ENCODE measurements around the gene RCAN2.
"Not testable (repeated sequence)": the region's sequence is repeated elsewhere in the genome, so short reads cannot be mapped to it uniquely, and the experiment has no call there.

The RCAN2 gene

DNA sequence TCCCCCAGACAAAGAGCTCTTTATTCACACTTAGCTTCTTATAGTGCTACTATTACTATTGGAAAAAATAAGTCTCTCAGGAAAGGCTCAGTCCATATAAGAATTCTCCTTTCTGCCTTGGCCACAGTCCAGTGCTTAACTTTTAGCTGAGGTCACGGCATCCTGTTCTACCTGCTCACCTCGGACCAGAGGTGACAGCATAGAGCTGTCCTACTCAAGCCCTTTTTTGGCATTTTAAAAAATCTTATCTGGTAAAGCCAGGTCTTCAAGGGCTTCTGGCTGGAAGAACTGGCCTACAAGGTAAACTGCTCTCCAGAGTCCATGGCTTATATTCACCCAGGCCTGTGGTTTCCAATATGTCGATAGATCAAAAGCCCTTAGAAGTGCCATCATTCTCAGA lies 109.7 kb downstream of the RCAN2 start:
- DNase-seq (ENCODE audit: low read depth), result no peak

DNA sequence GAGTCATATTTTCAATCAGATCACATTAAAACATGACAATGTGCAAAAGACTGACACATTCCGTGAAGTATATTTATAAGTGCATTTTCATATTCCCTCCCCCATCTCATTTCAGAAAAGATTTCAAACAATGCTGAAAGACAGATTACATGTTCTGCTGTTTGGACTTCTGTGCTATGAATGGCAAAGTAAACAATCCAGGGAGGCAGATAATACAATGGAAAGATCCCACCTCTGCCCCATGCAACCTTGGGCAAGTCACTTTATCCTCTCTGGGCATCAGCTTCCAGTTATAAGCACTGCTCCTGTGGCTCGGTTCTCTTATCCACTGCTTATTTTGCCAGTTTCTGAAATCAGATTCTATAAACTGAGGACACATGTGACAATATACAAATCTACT lies 110.2 kb downstream of the RCAN2 start:
- DNase-seq (ENCODE audit: low read depth), result no peak

DNA sequence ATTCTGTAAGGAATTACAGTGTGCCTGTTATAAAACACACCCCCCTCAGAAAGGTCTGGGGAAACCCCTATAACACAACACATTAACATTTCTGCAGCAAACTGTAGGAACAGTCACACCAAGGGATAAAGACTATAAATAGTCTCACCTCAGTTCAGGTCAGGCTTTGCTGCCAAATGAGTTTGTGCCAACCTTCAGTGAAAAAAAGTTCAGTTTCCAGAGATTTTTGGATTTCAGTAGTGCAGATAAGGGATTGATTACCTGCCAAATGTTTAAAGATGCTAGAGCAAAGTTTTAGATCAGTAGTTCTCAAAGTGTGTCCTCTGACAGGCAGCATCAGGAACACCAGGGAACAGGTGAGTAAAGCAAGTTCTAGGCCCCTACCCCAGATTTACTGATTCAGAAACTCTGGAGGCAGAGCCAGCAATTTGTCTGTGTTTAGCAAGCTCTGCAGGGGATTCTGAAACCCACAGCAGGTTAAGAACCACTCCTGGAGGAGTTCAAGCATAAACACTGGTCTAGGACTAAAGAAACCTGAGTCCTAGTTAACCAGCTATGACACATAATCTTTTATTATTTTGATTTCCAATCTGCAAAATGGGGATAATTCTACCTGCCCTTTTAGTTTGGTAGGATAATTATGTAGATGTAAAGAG lies 111.0 kb downstream of the RCAN2 start:
- DNase-seq (ENCODE audit: low read depth), result no peak

DNA sequence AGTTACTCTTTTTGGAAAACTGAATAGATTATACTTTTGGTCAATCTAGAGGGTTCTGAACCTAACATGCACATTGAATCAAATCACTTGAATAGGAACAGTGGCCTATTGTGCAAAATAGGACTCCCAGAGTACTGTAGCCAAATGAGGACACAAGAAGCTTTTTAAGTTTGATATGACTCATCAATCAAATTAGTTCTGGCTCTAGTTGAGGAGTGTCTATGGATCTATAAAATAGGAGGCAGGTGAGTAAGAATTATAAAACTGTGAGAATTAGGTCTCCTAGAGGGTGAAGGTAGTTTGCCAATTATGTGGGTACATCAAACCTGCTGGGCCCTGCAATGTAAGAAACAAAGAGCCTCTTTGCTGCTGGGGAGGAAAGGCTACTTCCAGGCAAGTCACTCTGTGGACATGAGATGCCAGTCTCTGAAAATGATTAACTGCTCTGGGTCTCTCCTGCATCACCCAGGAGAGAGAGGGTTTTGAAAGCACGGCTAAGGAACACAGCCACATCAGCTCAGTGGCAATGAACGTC lies 112.3 kb downstream of the RCAN2 start:
- no peak for DNase-seq (ENCODE audit: low read depth)

DNA sequence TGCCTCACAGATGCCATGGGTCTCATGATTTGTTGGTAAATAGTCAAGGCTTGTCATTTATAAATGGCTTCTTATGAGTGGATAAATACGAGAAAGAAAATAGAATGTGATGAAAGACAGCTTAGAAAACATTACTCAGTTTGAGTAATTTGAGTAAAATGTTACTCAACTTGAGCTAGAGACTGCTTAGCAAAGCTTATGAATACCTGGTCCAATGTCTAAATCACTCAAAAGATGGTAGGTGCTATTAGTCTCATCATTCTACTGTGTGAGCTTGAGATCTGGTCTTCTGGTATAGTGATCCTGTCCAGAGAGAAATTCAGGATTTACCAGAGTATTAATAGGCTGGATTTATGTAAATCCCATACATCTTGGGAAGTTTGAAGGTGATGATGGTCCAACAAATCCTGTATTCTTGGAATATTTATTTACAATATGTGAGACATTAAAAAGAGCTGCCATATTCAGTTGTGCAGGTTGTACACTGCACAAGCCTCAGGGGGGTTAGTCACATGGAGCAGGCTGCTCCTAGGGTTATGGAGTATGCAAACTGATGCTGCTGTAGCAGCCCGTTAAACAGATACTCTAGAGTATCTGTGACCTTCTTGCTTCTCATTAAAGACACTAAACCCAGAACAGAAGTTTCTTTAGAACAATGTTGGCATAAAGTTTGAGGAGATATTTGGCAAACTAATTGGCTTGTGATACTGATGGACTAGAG lies 112.9 kb downstream of the RCAN2 start:
- no peak for DNase-seq (ENCODE audit: low read depth)

DNA sequence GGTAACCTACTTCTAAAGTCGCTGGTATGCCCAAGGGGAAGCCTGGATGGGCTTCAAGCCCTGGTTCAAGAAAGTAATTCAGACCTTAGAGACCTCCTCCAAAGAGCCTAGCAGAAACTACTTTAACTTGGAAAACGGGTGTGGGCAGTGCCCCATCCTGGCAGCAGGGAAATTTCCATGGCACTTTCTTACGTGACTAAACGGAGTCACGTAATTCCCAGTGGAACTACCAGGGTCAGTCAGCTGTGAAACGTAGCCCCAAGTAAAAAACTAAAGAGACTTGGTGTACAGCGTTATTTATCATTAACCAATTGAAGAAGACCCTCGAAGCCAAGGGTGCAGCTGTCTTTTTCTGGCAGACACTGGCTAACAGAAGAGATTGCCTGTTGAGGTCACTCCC lies 114.0 kb downstream of the RCAN2 start:
- no peak for DNase-seq (ENCODE audit: low read depth)

DNA sequence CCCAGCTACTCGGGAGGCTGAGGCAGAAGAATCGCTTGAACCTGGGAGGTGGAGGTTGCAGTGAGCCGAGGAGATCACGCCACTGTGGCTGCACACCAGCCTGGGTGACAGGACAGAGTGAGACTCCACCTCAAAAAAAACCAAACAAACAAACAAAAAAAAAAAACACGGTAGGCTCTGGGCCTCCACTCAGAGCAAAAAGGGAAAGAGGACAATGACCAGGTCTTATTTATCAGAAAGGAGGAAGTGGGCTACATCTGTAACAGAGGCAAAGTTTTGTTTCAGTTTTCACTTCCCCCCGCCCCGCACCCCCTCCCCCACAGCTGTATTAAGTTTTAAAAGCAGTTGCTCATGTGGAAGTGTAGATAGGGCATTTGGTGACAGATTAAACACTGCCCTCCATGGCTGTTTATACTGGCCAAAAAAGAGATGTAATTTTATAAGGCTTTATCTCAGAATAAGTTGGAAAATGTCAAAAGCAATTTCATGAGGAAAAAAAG lies 114.6 kb downstream of the RCAN2 start:
- DNase-seq (ENCODE audit: low read depth), result no peak

DNA sequence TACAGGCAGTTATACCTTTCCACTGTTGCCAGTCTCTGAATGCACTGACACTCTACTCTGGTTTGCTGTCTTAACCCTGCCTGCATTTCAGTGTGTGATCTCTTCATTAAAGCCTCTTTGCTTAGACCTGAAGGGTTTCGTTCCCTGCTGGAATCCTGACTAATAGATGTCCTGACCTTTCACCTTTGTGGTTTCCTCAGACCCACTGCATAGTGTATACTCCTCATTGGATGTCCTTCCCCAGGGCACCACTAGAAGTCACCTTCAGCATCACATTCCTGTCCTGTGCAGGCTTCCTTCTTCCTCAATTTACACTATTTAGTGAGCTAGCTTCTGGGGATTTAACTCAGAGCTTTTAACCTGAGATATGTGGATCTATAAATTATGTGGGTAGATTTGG lies 120.6 kb downstream of the RCAN2 start:
- no peak for DNase-seq (ENCODE audit: low read depth)

DNA sequence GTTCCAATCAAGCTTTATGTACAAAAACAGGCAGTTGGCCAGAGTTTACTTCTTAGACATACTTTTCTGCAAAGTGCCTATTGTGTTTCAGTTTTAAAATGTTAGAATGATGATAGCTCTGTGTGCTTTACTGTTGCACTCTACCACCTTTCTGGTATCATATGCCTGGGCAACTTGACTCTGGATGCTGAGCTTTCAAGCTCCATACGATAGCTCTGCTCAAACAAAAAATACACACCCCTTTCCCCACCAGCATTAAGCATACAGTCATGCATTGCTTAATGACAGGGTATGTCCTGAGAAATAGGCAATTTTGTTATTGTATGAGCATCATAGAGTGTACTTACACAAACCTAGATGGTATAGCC lies 123.1 kb downstream of the RCAN2 start:
- DNase-seq (ENCODE audit: low read depth), result no peak

DNA sequence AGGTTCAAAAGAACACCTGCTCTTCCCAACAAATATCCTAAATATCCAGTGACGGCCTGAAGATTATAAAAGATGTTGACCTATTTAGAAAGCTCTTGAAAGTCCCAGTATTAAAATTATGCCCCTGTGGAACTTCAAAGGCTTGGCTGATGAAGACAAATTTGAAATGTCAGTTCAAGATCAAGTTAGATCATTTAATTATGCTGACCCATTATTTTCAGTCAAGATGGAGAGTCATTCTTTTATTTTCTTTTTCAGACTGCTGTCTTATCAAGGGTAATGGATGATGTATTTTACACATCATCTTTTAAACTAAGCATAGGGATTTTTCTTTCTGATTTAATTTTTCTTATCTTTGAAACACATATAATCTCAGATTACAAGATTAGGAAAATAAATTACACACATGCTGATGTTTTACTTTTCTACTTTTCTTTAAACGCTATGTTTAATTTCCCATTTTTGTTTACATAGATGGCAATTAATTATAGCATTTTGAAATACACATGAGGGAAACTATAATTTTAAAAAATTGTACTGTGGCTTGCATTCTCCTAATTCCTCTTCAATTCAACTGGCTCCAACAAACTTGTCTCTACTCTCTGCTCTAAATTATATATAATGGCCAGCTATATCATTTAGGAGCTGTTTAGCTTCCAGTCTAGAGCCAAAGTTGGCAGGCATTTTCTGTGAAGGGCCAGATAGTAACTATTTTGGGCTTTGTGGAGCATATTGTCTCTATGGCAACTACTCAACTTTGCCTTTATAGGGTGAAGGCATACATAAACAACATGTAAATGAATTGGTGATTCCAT lies 123.7 kb downstream of the RCAN2 start:
- no peak for DNase-seq (ENCODE audit: low read depth)

DNA sequence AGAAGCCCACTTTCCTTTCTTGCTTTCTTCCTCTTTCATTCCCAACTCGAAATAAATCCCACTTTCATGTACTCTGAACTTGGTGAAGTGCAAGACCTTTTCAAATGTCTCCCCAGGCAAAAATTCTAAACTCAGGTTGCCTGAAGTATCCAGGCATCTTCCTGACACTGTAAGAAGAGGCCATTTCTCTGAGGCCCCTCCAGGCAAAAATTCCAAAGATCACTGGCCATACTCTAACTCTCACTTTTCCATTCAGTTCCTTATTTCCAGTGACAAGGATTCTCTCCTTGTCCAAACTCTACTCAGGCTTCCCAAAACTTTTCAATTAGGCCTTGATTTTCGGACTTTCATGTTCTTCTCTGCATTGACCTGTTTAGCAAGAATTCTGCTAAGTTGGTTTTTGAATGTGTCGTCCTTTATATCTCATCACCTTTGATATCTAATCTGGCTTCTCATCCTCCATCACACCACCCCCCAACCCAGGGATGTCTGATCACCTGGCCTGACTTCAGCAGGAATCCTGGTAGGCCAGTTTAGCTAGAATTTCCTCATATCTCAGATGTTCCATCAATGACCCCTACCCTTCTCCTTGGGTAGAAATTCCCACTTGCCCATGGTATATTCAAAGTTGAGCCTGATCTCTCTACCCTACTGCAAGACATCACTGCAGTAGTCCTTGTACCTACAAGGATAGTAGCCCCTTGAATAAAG lies 124.9 kb downstream of the RCAN2 start:
- DNase-seq (ENCODE audit: low read depth), result no peak

DNA sequence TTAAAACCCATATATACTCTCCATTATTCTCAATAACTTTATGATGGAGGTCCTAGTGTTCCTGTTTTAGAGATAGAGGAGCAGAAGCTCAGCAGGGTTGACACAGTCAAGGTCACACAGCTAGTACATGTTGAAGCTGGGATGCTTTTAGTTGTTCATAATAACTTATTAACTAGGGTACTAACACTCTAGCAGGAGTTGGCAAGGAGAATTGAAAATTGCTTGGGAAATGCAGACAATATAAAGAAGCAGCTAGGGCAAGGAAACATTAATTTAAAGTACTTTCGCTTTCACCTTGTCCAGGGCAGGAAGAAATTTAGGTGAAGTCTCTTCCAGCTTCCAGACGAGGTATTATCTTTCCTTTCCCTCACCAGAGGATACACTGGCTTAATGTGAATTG lies 133.7 kb downstream of the RCAN2 start:
- no peak for DNase-seq (ENCODE audit: low read depth)

DNA sequence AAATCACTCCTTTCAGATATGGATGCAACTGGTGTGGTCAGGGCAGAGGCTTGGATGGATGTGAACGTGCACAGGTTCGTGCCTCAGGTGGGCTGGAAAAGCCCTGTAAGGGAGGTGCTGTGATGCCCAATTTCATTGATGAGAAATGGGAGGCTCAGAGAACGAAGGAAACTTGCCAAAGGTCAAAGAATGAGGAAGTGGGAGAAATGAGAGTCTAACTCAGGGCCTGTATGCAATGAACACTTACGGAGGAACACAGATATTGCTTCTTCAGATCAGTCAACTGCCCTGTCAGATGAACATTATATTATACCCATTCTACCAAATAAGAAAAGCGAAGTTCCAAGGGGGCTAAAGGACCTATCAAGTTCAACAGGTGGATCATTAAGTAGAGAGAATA lies 134.7 kb downstream of the RCAN2 start:
- no peak for DNase-seq (ENCODE audit: low read depth)

DNA sequence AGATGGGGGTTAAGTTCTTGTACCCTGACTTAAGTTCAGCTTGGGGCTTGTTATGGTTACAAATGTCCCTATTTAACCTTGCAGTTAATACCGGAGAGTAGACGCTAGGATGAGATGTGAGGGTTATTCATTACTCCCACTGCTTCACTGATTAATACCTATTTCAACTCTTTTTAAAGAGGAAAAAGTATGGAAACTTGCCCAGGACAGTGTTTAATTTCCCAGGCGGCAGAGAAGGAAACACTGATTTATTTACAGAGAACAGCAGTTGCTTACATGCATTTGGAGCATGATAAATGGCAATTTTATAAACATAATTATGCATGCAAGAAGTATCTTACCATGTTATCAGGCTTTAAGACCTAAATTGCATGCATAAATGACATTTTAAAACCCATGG lies 137.7 kb downstream of the RCAN2 start:
- no peak for DNase-seq (ENCODE audit: low read depth)

DNA sequence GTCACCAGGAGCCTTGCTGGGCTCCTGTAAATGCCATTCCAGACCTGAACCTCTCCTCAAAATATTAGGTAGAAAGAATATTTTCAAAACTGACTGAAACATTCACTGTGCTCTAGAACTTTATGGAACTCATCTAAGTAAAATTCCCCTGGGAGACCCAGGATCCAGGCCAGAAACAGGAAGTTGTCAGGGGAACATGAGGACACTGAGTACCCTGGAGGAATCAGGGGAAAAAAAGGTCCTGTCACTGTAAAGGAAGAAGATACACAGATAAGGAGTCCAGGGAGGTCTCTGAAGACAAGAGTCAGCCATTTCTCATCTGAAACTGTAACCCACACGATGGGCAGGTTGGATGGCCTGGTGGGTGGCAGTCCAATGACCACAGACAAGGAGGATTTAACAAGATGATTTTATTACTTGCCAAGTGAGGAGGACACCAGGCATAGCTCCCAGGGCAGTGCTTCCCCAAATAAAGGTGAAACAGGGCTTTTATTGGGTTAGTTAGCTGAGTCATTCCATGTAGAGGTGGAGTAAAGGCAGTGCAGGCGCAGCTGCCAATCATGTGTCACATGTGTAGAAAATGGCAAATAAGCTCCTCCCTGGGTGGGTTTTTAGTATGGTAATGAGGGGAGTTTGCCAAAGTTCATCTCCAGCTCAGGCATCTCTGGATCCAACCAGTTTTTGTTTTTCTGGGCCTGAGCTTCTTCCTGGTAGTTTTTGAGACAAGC lies 138.5 kb downstream of the RCAN2 start:
- no peak for DNase-seq (ENCODE audit: low read depth)

DNA sequence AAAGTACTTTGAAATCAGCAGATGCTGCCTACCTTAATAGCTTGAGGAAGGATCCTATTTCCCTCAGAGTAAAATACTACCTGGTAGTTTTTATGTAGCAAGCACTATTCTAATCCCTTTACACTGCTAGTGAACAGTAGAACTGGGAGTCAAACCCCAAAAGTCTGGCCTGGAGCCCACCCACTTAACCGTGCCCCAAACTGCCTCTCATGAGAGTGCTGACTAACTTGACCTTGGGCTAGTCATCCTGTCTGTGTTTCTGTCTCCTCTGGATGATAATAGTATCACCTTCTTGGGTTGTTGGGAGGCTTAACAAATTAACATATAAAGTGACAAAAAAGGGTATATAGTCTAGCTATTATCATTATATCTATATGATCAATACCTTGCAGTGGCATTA lies 140.5 kb downstream of the RCAN2 start:
- no peak for DNase-seq (ENCODE audit: low read depth)

DNA sequence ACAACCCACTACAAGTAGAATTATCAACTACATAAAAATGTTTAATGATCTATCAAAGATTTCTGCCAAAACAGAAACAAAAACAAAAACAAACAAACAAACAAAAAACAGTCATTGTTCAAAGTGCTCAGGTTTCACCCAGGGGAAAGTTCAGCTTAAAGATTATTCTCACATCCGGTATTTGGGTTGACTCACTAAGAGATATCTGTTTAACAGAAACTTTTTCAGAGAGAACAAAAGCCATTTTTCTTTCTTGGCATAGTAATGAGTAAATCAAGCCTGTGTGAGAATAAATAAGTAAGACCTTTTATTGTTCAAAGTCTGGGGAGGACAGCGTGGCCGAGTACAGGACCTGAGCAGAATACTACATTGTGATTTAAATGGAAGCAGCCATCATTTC lies 143.6 kb downstream of the RCAN2 start:
- no peak for DNase-seq (ENCODE audit: low read depth)

DNA sequence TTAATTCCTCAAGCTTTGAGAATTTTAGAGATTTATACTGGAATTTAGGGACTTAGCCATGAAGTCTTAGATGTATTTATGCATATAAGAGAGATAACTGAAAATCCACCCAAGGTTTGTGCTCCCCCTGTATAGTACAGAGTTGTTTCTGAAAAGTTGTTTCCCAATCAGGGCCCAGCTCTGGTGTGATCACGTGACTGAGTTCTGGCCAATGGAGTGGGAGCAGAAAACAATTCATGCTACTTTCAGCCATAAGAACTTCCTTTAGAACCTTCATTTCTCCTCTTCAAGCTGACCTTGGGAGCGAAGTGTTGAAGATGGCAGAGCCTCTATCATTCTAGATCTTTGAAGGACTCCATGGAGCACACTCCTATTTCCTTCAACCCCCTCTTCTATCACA lies 151.0 kb downstream of the RCAN2 start:
- DNase-seq (ENCODE audit: low read depth), result no peak

DNA sequence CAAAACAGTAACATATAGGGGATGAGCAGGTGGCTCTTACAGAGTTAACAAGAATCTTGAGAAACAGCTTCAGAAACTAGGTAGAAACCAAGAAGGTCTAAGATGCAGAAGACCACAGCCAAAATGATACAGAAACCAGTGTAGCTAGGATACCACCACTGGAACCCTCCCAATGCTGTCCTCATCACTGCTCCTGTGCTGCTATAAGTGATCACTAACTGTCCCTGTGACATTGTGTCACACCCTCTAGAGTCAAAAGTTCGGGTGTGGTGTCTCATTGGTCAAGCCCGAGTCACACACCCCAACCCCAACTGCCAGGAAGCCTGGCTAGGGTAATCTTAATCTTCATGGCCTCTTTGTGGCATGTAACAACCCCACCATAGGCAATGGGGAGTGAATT lies 153.1 kb downstream of the RCAN2 start:
- no peak for DNase-seq (ENCODE audit: low read depth)

DNA sequence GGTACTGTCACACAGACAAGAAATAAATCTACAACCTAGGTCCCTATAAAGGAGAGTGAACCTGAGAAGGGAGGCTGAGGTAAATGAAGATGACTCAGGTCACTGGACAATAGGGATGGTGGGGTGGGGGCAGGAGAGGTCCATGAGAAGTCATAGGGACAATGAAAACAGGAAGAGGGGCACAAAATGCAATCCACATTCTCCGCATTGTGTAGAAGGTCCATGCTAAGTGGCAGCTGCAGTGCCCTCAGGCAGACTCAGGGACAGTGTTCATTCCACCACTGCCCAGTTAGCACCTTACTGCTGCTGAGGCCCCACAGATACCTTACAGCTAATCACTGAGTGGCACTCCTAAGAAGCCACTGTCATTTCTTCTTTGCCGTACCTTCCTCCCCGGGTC lies 156.8 kb downstream of the RCAN2 start:
- DNase-seq (ENCODE audit: low read depth), result no peak

DNA sequence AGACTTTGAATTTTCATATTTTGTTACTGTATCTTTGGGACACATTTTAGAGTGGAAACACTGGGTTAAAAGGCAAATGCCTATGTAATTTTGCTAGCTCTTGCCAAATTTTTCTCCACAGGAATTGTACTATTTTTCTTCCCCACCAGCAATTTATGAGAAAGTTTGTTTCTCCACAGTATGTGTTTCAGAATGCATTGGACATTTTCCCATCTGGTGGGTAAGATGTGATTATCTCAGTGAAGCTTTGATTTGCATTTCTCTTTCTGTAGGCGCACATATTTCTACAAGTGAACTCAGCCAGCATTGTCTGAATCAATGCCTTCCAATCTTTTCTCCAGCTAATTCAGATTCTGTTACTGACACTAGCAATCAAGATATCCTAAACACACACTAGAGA lies 157.8 kb downstream of the RCAN2 start:
- DNase-seq (ENCODE audit: low read depth), result no peak

DNA sequence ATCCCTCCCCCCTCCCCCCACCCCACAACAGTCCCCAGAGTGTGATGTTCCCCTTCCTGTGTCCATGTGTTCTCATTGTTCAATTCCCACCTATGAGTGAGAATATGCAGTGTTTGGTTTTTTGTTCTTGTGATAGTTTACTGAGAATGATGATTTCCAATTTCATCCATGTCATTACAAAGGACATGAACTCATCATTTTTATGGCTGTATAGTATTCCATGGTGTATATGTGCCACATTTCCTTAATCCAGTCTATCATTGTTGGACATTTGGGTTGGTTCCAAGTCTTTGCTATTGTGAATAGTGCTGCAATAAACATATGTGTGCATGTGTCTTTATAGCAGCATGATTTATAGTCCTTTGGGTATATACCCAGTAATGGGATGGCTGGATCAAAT lies 158.8 kb downstream of the RCAN2 start:
- not testable (repeated sequence) for DNase-seq (ENCODE audit: low read depth)
